K562 (cell line): ENCODE results near the gene ZNF514.

Experiments
- ESRRB ChIP-seq: fragments of 250-450 bp; sonication (Bioruptor Pico); IDR thresholded peaks from 2 replicates; pipeline ENCODE4 v1.5.0; 2020; ENCODE audit warnings: mild to moderate bottlenecking, moderate library complexity, borderline replicate concordance
- JUN ChIP-seq, 2 experiments: sonication (generic) in 1 of 2; formaldehyde crosslinking in 1 of 2; IDR thresholded peaks; 2 replicates each; pipeline versions ENCODE4 v1.6.1 to v1.8.0; 2012 to 2022; ENCODE audit warnings: borderline replicate concordance in 2 of 2, mild to moderate bottlenecking in 2 of 2, improper control_type of control experiment in 1 of 2, low read depth in 1 of 2, low read length in 1 of 2, missing genetic modification reagents in 1 of 2
- NEUROD1 ChIP-seq: fragments of 150-350 bp; IDR thresholded peaks from 2 replicates; pipeline ENCODE4 v1.6.1; 2014; ENCODE audit warnings: borderline replicate concordance, low read length, low read depth; ENCODE audit not compliant: partially characterized antibody
- TAF1 ChIP-seq: IDR thresholded peaks from 2 replicates; pipeline ENCODE4 v1.6.1; 2011; ENCODE audit warnings: mild to moderate bottlenecking, low read length, moderate library complexity; ENCODE audit not compliant: insufficient read depth, control insufficient read depth, severe bottlenecking; ENCODE audit errors: extremely low read depth
- TF ChIP-seq, protein P1 (sequence below), 2 experiments: fragments of 450-650 bp; formaldehyde crosslinking in 1 of 2; IDR thresholded peaks; 2 replicates each; pipeline versions ENCODE4 v1.4.0 to v1.6.1; 2014 to 2020; ENCODE audit warnings: mild to moderate bottlenecking in 2 of 2, borderline replicate concordance in 1 of 2, low read depth in 1 of 2

DNA sequence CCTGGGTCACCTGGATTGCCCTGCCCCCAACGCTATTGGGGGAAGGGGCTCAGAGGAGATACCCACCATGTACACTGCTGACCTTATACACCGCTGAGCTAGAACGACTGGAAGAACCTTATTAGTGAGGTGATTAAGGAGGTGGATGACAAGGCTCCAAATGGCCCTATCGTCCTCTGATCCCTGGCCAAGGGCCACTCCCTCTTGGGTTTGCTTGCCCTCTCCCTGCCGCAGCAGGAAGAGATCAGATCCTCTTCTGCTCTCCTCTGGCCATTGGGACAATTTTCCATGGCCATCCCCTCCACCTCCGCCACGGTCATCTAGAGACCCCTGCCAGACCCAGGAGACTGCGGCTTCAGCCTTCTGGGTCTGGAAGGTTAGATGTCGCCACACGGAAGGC, 1.2 kb downstream of the ZNF514 start:
- no peak for TF ChIP-seq ESRRB (CRISPR knock-in tag)
- TF ChIP-seq, protein P1, sequence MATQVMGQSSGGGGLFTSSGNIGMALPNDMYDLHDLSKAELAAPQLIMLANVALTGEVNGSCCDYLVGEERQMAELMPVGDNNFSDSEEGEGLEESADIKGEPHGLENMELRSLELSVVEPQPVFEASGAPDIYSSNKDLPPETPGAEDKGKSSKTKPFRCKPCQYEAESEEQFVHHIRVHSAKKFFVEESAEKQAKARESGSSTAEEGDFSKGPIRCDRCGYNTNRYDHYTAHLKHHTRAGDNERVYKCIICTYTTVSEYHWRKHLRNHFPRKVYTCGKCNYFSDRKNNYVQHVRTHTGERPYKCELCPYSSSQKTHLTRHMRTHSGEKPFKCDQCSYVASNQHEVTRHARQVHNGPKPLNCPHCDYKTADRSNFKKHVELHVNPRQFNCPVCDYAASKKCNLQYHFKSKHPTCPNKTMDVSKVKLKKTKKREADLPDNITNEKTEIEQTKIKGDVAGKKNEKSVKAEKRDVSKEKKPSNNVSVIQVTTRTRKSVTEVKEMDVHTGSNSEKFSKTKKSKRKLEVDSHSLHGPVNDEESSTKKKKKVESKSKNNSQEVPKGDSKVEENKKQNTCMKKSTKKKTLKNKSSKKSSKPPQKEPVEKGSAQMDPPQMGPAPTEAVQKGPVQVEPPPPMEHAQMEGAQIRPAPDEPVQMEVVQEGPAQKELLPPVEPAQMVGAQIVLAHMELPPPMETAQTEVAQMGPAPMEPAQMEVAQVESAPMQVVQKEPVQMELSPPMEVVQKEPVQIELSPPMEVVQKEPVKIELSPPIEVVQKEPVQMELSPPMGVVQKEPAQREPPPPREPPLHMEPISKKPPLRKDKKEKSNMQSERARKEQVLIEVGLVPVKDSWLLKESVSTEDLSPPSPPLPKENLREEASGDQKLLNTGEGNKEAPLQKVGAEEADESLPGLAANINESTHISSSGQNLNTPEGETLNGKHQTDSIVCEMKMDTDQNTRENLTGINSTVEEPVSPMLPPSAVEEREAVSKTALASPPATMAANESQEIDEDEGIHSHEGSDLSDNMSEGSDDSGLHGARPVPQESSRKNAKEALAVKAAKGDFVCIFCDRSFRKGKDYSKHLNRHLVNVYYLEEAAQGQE (IDR thresholded peaks at IDR 0.05; ENCODE audit: borderline replicate concordance) = no peak
- TF ChIP-seq, protein P1 (CRISPR knock-in tag; IDR thresholded peaks at IDR 0.05; ENCODE audit: low read depth) = no peak
- no peak for TF ChIP-seq JUN (IDR thresholded peaks at IDR 0.05; ENCODE audit: borderline replicate concordance, low read depth, low read length)
- no peak for TF ChIP-seq JUN (CRISPR knock-in tag; IDR thresholded peaks at IDR 0.05; ENCODE audit: borderline replicate concordance)
- no peak for TF ChIP-seq NEUROD1
- TF ChIP-seq TAF1 = no peak
